Vagina (tissue), 2 donors: ENCODE results near the gene NOVA2.

Experiments used
- CTCF ChIP-seq, 3 experiments: fragments of 450-650 bp in 2 of 3; fragments of 200-600 bp in 1 of 3; sonication (generic) in 1 of 3; IDR thresholded peaks; one replicate each; pipeline ENCODE4 v1.5.1; 2017 to 2019; ENCODE audit warnings: antibody characterized with exemption in 3 of 3, mild to moderate bottlenecking in 2 of 3, moderate library complexity in 2 of 3
- POLR2A ChIP-seq, 2 donors: fragments of 450-650 bp; IDR thresholded peaks; one replicate each; pipeline ENCODE4 v1.6.1; 2017; ENCODE audit warnings: antibody characterized with exemption in 2 of 2, mild to moderate bottlenecking in 2 of 2, moderate library complexity in 2 of 2
- POLR2AphosphoS5 ChIP-seq, 2 donors: sonication (generic); formaldehyde crosslinking; IDR thresholded peaks; one replicate each; pipeline ENCODE4 v1.9.0; 2017; ENCODE audit warnings: antibody characterized with exemption in 2 of 2, mild to moderate bottlenecking in 2 of 2, low read depth in 1 of 2; ENCODE audit not compliant: insufficient read depth in 1 of 2

DNA sequence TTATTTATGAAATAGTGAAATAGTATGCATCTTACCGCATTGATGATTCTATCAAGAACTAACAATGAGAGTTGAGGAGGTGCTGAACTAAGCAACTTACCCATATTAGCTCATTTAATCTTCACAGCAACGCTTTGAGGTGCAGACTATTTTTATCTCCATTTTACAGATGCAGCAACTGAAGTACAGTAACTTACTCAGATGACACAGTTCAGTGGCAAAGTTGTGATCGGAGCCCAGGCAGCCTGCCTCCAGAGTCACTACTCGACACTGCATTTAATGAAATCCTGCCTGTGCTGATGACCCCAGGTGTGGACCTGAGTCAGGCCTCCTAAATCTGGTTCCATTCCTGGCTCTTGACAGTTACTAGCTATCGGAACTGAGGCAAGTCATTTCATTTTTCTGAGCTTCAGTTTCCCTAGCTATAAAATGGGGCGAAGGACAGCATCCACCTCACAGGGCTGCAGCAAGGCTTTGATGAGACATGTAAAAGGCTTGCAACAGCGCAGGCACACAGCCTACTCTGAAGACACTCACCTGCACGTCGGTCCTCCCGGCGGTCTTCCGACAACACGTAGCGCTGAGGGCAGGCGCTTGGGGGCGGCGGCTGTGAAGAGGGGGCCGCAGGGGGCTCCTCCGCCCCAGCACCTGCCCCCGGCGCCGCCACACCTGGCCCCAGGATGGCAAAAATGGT, 72.8 kb downstream of the NOVA2 start:
- TF ChIP-seq CTCF (IDR thresholded peaks at IDR 0.05) = no peak
- no peak for TF ChIP-seq POLR2AphosphoS5 (IDR thresholded peaks at IDR 0.05; ENCODE audit: insufficient read depth in 1 of 2, low read depth in 1 of 2)
- TF ChIP-seq POLR2A (IDR thresholded peaks at IDR 0.05) = no peak
